WTC11 (cell line): Measurements from ENCODE around the gene DAND5. TPM values are rescaled to one million over a fixed set of nuclear protein-coding genes. Genes with fewer than 3 reads are reported as not detected.

Experiments used
- ATAC-seq: fragments of 200-7000 bp; cut with Tn5 transposase; 2 replicates; pipeline ENCODE4 v1.10.0; 2021; ENCODE audit warnings: mild to moderate bottlenecking, moderate library complexity
- CTCF ChIA-PET: fragments of 300-600 bp; sonication (Branson Sonifier 250); formaldehyde crosslinking; loops from one replicate; lab custom pipeline; 2021; ENCODE audit warnings: antibody characterized with exemption; lab: Charles Lee
- POLR2A ChIA-PET: fragments of 350-600 bp; sonication (Branson Sonifier 250); formaldehyde crosslinking; loops from one replicate; lab custom pipeline; 2021; ENCODE audit warnings: antibody characterized with exemption; lab: Charles Lee
- DNase-seq: peaks from one replicate; pipeline ENCODE4 v3.0.0; 2021; ENCODE audit warnings: low spot score
- H3K27ac Mint-ChIP-seq: 2 replicates; pipeline ENCODE4 v1.8.0; 2021; ENCODE audit warnings: mixed read lengths
- H3K27me3 Mint-ChIP-seq: 2 replicates; pipeline ENCODE4 v1.8.0; 2021; ENCODE audit warnings: low read depth, mild to moderate bottlenecking, moderate library complexity, mixed read lengths
- H3K36me3 Mint-ChIP-seq: 2 replicates; pipeline ENCODE4 v1.8.0; 2021; ENCODE audit warnings: mixed read lengths
- H3K4me1 Mint-ChIP-seq: 2 replicates; pipeline ENCODE4 v1.8.0; 2022; ENCODE audit warnings: mixed read lengths
- H3K4me3 Mint-ChIP-seq: 2 replicates; pipeline ENCODE4 v1.8.0; 2021; ENCODE audit warnings: mild to moderate bottlenecking, moderate library complexity, mixed read lengths
- H3K9me3 Mint-ChIP-seq: 2 replicates; pipeline ENCODE4 v1.8.0; 2021; ENCODE audit warnings: mixed read lengths
- CREB1 ChIP-seq: sonication (generic); formaldehyde crosslinking; IDR thresholded peaks from 2 replicates; pipeline ENCODE4 v1.8.0; 2023; ENCODE audit warnings: mild to moderate bottlenecking, missing genetic modification reagents
- EMX1 ChIP-seq: fragments of 250-450 bp; sonication (Bioruptor Pico); IDR thresholded peaks from 2 replicates; pipeline ENCODE4 v1.8.0; 2021; ENCODE audit warnings: mild to moderate bottlenecking
- FOXK1 ChIP-seq: sonication (generic); formaldehyde crosslinking; IDR thresholded peaks from 2 replicates; pipeline ENCODE4 v1.8.0; 2022; ENCODE audit warnings: mild to moderate bottlenecking, moderate library complexity, missing genetic modification reagents
- GABPB1 ChIP-seq: sonication (generic); formaldehyde crosslinking; IDR thresholded peaks from 2 replicates; pipeline ENCODE4 v1.8.1; 2023; ENCODE audit warnings: mild to moderate bottlenecking, missing genetic modification reagents
- GRHL2 ChIP-seq: fragments of 250-450 bp; sonication (Bioruptor Pico); IDR thresholded peaks from 2 replicates; pipeline ENCODE4 v1.8.0; 2022; ENCODE audit warnings: mild to moderate bottlenecking, moderate library complexity; ENCODE audit not compliant: insufficient replicate concordance, severe bottlenecking
- GTF2I ChIP-seq: fragments of 250-450 bp; sonication (Bioruptor Pico); conservative IDR thresholded peaks from 2 replicates; pipeline ENCODE4 v1.4.0; 2021; ENCODE audit warnings: mild to moderate bottlenecking
- JAZF1 ChIP-seq: fragments of 250-450 bp; sonication (Bioruptor Pico); IDR thresholded peaks from 2 replicates; pipeline ENCODE4 v1.9.0; 2021; ENCODE audit warnings: moderate library complexity, mild to moderate bottlenecking, inconsistent platforms
- NR1H2 ChIP-seq: sonication (generic); formaldehyde crosslinking; IDR thresholded peaks from 2 replicates; pipeline ENCODE4 v1.9.0; 2021; ENCODE audit warnings: mild to moderate bottlenecking, moderate library complexity, missing genetic modification reagents
- SMAD4 ChIP-seq: sonication (generic); formaldehyde crosslinking; IDR thresholded peaks from 2 replicates; pipeline ENCODE4 v1.8.0; 2022; ENCODE audit warnings: mild to moderate bottlenecking, missing genetic modification reagents
- TEAD1 ChIP-seq: sonication (generic); formaldehyde crosslinking; IDR thresholded peaks from 2 replicates; pipeline ENCODE4 v1.8.0; 2022; ENCODE audit warnings: mild to moderate bottlenecking, missing genetic modification reagents
- ZNF396 ChIP-seq: fragments of 250-450 bp; sonication (Bioruptor Pico); IDR thresholded peaks from 2 replicates; pipeline ENCODE4 v1.8.0; 2021; ENCODE audit warnings: mild to moderate bottlenecking, moderate library complexity, borderline replicate concordance
- ZNF423 ChIP-seq: fragments of 250-450 bp; sonication (Bioruptor Pico); IDR thresholded peaks from 2 replicates; pipeline ENCODE4 v2.1.2; 2022; ENCODE audit warnings: mild to moderate bottlenecking, moderate library complexity
- total RNA-seq: library from RNA; stranded (reverse); gene quantifications from 3 replicates; pipeline ENCODE4 v1.2.3, GENCODE V29; 2021
- TF ChIP-seq, protein P1 (sequence below): sonication (generic); formaldehyde crosslinking; IDR thresholded peaks from 2 replicates; pipeline ENCODE4 v1.8.0; 2023; ENCODE audit warnings: mild to moderate bottlenecking, missing genetic modification reagents
- TF ChIP-seq, protein P2 (sequence below): sonication (generic); formaldehyde crosslinking; IDR thresholded peaks from 2 replicates; pipeline ENCODE4 v1.8.1; 2023; ENCODE audit warnings: mild to moderate bottlenecking, missing genetic modification reagents
- TF ChIP-seq, protein P3 (sequence below): sonication (generic); formaldehyde crosslinking; IDR thresholded peaks from 2 replicates; pipeline ENCODE4 v1.8.0; 2022; ENCODE audit warnings: missing genetic modification reagents
- TF ChIP-seq, protein P4 (sequence below): sonication (generic); formaldehyde crosslinking; conservative IDR thresholded peaks from 2 replicates; pipeline ENCODE4 v1.8.1; 2023; ENCODE audit warnings: mild to moderate bottlenecking, low read depth, missing genetic modification reagents, moderate library complexity
- TF ChIP-seq, protein P5 (sequence below): sonication (generic); formaldehyde crosslinking; IDR thresholded peaks from 2 replicates; pipeline ENCODE4 v1.8.0; 2022; ENCODE audit warnings: mild to moderate bottlenecking, missing genetic modification reagents

The DAND5 gene
- total RNA-seq, 1 experiment from 2014 or later = 0.22 TPM

DNA sequence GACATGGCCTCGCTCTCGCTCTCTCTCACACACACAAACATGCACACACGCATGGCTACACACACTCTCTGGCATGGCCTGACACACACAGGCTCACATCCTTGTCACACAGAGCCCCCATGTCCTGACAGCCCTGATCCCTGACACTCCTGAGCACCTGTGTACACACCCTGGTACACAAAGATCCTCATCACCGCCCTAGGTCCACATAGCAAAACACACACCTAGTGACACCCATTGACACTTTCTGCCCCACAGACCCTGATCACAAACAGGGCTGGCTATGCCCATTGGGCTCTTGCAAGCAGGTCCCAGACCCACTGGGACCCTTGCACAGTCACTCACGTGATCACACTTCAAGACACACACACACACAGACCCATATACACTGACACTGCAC lies 21.9 kb downstream of the DAND5 start:
- CTCF ChIA-PET = interaction anchor here (0.6 to 1.9 kb wide), 5 partner anchors 11 to 231 kb away, joined by 3 to 6 read pairs (median 3); no protein-coding TSS in a partner anchor
- POLR2A ChIA-PET = no interaction called here
- no peak for DNase-seq
- Mint-ChIP-seq H3K27me3 (peaks cover 69% of the 10 kb centered on the region), H3K9me3 (no peaks in the 10 kb centered on the region), H3K36me3 (peaks cover 3% of the 10 kb centered on the region; the same call in 1 of the 2 replicates), H3K4me3 (no peak overlapping the region), H3K4me1 (peaks cover 9% of the 10 kb centered on the region), H3K27ac (no peak overlapping the region)
- no peak for ATAC-seq
- no peak for TF ChIP-seq SMAD4 (CRISPR knock-in tag)
- TF ChIP-seq GABPB1 (CRISPR knock-in tag) = no peak
- TF ChIP-seq EMX1 = no peak
- TF ChIP-seq, protein P1, sequence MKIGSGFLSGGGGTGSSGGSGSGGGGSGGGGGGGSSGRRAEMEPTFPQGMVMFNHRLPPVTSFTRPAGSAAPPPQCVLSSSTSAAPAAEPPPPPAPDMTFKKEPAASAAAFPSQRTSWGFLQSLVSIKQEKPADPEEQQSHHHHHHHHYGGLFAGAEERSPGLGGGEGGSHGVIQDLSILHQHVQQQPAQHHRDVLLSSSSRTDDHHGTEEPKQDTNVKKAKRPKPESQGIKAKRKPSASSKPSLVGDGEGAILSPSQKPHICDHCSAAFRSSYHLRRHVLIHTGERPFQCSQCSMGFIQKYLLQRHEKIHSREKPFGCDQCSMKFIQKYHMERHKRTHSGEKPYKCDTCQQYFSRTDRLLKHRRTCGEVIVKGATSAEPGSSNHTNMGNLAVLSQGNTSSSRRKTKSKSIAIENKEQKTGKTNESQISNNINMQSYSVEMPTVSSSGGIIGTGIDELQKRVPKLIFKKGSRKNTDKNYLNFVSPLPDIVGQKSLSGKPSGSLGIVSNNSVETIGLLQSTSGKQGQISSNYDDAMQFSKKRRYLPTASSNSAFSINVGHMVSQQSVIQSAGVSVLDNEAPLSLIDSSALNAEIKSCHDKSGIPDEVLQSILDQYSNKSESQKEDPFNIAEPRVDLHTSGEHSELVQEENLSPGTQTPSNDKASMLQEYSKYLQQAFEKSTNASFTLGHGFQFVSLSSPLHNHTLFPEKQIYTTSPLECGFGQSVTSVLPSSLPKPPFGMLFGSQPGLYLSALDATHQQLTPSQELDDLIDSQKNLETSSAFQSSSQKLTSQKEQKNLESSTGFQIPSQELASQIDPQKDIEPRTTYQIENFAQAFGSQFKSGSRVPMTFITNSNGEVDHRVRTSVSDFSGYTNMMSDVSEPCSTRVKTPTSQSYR (CRISPR knock-in tag) = no peak
- TF ChIP-seq TEAD1 = no peak
- no peak for TF ChIP-seq ZNF423 (CRISPR knock-in tag)
- no peak for TF ChIP-seq JAZF1
- TF ChIP-seq, protein P2, sequence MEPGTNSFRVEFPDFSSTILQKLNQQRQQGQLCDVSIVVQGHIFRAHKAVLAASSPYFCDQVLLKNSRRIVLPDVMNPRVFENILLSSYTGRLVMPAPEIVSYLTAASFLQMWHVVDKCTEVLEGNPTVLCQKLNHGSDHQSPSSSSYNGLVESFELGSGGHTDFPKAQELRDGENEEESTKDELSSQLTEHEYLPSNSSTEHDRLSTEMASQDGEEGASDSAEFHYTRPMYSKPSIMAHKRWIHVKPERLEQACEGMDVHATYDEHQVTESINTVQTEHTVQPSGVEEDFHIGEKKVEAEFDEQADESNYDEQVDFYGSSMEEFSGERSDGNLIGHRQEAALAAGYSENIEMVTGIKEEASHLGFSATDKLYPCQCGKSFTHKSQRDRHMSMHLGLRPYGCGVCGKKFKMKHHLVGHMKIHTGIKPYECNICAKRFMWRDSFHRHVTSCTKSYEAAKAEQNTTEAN (CRISPR knock-in tag) = no peak
- TF ChIP-seq, protein P3, sequence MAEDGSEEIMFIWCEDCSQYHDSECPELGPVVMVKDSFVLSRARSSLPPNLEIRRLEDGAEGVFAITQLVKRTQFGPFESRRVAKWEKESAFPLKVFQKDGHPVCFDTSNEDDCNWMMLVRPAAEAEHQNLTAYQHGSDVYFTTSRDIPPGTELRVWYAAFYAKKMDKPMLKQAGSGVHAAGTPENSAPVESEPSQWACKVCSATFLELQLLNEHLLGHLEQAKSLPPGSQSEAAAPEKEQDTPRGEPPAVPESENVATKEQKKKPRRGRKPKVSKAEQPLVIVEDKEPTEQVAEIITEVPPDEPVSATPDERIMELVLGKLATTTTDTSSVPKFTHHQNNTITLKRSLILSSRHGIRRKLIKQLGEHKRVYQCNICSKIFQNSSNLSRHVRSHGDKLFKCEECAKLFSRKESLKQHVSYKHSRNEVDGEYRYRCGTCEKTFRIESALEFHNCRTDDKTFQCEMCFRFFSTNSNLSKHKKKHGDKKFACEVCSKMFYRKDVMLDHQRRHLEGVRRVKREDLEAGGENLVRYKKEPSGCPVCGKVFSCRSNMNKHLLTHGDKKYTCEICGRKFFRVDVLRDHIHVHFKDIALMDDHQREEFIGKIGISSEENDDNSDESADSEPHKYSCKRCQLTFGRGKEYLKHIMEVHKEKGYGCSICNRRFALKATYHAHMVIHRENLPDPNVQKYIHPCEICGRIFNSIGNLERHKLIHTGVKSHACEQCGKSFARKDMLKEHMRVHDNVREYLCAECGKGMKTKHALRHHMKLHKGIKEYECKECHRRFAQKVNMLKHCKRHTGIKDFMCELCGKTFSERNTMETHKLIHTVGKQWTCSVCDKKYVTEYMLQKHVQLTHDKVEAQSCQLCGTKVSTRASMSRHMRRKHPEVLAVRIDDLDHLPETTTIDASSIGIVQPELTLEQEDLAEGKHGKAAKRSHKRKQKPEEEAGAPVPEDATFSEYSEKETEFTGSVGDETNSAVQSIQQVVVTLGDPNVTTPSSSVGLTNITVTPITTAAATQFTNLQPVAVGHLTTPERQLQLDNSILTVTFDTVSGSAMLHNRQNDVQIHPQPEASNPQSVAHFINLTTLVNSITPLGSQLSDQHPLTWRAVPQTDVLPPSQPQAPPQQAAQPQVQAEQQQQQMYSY = no peak
- TF ChIP-seq GTF2I (CRISPR knock-in tag) = no peak
- no peak for TF ChIP-seq ZNF396 (CRISPR knock-in tag)
- TF ChIP-seq, protein P4, sequence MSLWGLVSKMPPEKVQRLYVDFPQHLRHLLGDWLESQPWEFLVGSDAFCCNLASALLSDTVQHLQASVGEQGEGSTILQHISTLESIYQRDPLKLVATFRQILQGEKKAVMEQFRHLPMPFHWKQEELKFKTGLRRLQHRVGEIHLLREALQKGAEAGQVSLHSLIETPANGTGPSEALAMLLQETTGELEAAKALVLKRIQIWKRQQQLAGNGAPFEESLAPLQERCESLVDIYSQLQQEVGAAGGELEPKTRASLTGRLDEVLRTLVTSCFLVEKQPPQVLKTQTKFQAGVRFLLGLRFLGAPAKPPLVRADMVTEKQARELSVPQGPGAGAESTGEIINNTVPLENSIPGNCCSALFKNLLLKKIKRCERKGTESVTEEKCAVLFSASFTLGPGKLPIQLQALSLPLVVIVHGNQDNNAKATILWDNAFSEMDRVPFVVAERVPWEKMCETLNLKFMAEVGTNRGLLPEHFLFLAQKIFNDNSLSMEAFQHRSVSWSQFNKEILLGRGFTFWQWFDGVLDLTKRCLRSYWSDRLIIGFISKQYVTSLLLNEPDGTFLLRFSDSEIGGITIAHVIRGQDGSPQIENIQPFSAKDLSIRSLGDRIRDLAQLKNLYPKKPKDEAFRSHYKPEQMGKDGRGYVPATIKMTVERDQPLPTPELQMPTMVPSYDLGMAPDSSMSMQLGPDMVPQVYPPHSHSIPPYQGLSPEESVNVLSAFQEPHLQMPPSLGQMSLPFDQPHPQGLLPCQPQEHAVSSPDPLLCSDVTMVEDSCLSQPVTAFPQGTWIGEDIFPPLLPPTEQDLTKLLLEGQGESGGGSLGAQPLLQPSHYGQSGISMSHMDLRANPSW (CRISPR knock-in tag) = no peak
- no peak for TF ChIP-seq FOXK1

DNA sequence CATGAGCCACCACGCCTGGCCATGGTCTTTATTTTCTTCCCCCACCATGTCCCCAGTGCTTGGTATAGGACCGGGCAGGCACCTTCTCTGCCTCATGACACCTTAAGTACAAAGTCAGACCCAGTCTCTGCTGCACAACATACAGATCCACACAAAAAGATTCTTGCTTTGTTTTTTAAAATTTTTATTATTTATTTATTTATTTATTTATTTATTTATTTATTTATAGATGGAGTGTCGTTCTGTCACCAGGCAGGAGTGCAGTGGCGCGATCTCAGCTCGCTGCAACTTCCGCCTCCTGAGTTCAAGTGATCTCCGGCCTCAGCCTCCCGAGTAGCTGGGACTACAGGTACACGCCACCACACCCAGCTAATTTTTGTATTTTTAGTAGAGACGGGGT lies 23.4 kb downstream of the DAND5 start:
- ChIA-PET POLR2A (no interaction called here), CTCF (interaction anchor here (0.7 to 2.1 kb wide), 6 partner anchors 15 to 101 kb away, joined by 3 to 6 read pairs (median 4); no protein-coding TSS in a partner anchor)
- H3K27me3 Mint-ChIP-seq = peaks cover 69% of the 10 kb centered on the region

More for the DNA sequence above, 23.4 kb downstream of the DAND5 start:
- H3K4me1 Mint-ChIP-seq = peaks cover 9% of the 10 kb centered on the region
- H3K36me3 Mint-ChIP-seq = peaks cover 3% of the 10 kb centered on the region; the same call in 1 of the 2 replicates
- no peak for DNase-seq
- no peak overlapping the region for H3K4me3 Mint-ChIP-seq
- no peaks in the 10 kb centered on the region for H3K9me3 Mint-ChIP-seq
- no peak for ATAC-seq
- no peak for TF ChIP-seq GRHL2
- TF ChIP-seq, protein P5, sequence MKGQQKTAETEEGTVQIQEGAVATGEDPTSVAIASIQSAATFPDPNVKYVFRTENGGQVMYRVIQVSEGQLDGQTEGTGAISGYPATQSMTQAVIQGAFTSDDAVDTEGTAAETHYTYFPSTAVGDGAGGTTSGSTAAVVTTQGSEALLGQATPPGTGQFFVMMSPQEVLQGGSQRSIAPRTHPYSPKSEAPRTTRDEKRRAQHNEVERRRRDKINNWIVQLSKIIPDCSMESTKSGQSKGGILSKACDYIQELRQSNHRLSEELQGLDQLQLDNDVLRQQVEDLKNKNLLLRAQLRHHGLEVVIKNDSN (CRISPR knock-in tag) = no peak
- no peak for TF ChIP-seq NR1H2 (CRISPR knock-in tag)
- TF ChIP-seq CREB1 (CRISPR knock-in tag) = no peak
- no peak for TF ChIP-seq JAZF1
- no peak overlapping the region for H3K27ac Mint-ChIP-seq
